Stimulated activated naive CD4-positive, alpha-beta T cell (primary cell): ENCODE results near the gene LIN7A.

Source experiments
- DNase-seq, 6 experiments: peaks; one replicate each; lab custom pipeline; 2025; lab: John Stamatoyannopoulos, UW

The LIN7A gene, protein sequence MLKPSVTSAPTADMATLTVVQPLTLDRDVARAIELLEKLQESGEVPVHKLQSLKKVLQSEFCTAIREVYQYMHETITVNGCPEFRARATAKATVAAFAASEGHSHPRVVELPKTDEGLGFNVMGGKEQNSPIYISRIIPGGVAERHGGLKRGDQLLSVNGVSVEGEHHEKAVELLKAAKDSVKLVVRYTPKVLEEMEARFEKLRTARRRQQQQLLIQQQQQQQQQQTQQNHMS

DNA sequence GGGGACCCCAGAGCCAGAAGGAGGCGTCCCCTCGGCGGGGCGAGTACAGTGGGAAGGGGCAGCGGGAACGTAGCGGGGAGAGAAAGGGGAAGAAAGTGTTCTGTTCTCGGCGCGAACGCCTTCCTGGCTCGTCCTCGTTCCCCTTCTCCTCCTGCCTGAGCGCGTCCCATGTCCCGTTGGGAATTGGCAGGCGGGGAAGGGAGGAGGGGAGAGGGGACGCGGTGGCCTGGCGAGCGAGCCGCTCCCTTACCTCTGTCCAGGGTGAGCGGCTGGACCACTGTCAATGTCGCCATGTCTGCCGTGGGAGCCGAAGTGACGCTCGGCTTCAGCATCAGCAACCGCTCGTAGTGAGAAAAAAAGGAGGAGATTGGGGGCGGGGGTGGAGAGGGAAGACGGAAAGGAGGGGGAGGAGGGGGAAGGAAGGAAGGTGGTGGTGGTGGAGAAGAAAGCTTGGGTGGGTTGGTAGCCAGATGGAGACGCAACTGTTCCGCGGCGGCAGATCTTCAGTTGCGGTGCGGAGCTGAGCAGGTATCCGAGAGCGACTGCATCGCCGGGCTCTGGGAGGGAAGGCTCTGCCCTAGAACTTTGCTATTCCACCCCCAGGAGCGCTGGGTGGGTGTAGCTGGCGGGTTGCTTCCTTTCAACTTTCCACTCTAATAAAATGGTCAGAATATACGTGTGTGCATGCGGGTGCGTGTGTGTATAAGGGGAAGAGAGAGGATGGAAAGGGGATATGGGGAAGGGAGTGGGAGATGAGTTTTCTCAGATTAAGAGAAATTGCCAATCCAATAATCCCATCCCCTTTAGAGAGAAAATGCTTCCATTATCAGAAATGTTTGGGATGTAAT, at the start of gene LIN7A:
TSS of gene LIN7A (minus strand) at position 544 of the 848 bp plus-strand sequence. CDS start at position 332, 212 bp downstream.
- DNase-seq = no peak

DNA sequence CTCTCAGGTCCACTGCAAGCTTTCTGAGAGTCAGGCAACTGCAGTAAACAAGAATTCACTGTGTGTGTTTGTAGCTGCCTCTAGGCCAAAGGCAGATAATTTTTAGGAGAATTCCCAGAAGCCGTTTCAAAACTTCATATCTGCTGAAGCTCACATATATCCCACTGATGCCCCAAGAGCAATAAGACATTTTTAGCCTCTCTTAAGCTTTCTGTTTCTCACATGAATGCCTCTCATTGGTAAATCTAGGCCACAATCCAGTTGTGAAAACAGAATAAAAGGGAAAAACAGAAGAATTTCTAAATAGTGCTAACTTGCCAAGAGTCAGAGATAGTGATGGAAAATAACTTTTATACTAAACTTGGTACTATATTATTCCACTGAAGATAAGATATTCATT, 48.5 kb upstream of the LIN7A start:
- no peak for DNase-seq

DNA sequence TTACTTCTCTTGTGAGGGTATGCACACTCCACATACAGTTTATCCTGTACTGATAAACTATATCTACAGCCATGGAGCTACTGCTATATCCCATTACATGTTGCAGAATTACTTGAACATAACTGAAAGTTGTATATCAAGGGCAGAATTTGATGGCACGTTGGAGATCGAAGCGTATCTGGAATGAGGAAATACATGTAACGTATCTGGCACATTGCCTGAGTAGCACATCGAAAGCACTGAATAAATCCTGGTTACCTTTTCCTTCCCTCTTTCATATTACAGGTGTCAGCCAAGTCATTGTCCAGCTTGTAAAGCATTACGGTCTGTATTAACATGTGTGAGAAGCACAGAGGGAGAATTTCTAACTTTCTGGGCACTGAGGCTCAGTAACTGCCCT, 42.1 kb upstream of the LIN7A start:
- DNase-seq = no peak

DNA sequence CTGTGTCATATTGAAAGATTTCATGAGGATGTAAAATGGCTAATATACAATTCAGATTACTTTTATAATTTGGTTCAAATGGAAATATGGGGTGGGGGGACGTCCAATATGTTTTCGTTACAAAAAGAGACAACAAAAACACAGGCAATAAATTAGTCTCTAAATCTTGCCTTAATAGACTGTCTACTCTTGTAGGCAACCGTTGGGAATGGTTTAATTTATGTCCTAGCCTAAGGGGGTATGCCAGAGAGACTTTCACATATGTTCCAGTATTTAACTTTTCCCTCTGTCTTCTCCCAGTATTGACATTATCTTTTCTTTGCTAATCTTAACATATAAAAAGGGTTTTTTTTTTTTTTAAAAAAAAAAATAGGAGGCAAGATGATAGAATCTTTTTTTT, 41.5 kb upstream of the LIN7A start:
- no peak for DNase-seq

DNA sequence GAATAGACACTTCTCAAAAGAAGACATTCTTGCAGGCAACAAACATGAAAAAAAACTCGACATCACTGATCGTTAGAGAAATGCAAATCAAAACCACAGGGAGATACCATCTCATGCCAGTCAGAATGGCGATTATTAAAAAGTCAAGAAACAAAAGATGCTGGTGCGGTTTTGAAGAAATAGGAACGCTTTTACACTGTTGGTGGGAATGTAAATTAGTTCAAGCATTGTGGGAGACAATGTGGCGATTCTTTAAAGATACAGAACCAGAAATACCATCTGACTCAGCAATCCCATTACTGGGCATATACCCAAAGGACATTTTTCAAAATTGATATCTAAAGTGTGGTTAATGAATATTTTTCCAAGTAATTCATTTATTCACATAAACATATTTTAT, 39.6 kb upstream of the LIN7A start:
- DNase-seq = no peak

DNA sequence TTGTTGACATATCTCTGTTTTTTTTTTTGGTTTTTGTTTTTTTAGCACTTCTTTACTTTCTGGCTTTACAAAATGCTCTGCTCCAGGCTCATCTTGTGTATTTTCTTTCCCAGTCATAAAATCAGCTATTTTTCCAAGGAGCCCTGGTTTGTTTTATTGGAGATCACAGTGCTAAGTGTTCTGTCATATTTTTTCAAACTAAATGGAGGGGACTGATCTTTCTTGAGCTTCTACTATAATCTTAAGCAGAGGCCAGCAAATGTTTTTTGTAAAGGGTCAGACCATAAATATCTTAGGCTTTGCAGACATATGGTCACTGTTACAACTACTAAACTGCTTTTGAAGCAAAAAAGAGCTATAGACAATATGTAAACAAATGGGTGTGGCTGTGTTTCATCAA, 30.6 kb upstream of the LIN7A start:
- DNase-seq = no peak

DNA sequence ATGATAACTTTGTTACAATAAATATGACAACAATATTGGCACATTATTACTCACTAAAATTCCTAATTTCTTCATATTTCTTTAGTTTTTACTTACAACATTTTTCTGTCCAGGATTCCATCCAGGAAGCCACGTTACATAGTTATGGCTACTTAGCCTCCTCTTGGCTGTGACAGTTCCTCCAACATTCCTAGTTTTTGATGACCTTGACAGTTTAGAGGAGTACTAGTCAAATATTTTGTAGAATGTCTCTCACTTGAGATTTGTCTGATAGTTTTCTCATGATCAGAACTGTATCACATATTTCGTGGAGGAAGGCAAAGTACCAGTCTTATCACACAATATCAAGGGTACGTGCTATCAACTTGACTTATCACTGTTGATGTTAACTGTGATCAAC, 29.8 kb upstream of the LIN7A start:
- no peak for DNase-seq

DNA sequence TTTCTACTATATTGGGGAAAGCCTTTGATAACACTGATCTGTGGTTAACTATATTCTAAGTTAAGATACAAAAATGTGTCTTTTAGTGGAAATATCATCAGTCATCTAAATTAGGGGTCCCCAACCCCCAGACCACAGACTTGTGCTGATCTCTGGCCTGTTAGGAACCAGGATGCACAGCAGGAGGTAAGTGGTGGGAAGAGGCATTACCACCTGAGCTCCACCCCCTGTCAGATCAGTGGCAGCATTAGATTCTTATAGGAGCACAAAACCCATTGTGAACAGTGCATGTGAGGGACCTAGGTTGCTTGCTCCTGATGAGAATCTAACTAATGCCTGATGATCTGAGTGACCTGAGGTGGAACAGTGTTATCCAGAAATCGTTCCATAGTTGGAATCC, 28.3 kb upstream of the LIN7A start:
- DNase-seq = no peak

DNA sequence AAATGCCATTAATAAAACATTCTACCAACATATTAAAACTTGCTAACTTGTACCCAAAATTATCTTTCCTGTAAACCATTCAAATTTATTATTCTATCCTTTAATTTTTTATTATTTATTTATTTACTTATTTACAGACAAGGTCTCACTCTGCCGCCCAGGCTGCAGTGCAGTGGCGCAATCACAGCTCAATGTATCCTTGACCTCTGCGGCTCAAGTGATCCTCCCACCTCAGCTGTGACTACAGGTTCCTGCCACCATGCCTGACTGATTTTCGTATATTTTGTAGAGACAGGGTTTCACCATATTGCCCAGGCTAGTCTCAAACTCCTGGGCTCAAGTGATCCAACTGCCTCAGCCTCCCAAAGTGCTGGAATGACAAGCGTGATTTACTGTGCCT, 20.4 kb upstream of the LIN7A start:
- no peak for DNase-seq

DNA sequence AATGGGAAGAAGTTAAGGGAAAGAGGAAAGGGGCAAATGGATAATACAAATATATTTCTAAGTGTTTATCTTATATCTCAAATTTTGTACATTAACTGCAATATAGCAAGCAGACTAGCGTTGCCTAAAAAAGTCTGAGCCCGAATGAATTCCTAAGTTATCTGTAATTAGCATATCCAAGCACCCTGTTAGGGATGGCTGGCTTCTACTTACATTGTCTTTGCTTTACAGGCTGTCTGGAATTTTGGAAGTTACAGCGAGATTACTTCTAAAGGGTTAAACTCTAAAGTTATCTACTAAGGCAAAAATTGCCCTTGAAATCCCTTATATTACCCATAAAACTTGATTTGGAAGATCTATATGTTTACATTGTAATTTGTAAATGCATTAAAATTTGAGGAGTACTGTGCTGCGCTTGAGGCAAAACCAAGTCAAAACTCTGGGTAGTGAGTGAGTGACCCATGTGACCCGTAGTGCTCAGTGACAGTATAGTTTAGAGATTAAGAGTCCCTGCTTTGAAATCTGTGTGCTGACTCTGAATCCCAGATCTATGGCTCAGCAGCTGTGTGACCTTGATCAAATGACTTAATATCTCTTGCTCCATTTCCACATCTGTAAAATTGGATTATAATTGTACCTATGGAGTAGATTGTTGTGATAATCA, 17.3 kb upstream of the LIN7A start:
- no peak for DNase-seq

DNA sequence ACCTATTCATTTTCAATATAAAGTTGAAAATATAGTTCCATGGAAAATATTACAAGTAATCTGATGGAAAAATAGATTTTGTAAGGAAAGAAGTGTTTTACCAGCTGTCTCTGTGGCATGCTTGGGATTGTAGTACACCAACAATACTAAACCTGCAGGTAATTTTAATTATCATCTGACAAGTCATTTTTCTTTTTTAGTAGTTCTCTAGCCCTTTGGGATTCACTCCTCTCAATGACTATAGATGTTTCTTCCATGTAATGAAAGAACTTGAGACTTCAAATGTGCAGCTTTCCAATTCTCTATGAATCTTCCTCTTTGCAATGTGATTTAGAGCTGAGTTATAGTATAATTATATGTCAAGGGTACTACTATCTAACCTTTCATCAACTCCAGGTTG, 14.7 kb upstream of the LIN7A start:
- no peak for DNase-seq

DNA sequence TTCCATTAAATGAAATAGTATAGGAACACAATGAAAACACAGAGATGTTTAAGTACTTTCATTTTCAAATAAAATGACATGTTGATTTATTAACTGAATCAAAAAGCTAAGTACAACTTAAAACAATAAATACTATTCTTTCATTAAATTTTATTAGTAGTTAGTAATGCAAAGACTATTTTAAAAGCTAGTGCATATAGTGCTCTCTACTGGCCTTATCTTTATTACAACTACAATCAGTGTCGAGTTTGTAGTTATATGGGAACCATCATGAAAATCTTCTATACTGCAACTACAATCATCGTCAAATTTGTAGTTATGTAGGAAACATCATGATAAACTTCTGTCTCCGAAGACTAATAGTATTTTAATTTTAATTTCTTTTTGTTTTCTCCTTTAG, 8.9 kb upstream of the LIN7A start:
- no peak for DNase-seq

DNA sequence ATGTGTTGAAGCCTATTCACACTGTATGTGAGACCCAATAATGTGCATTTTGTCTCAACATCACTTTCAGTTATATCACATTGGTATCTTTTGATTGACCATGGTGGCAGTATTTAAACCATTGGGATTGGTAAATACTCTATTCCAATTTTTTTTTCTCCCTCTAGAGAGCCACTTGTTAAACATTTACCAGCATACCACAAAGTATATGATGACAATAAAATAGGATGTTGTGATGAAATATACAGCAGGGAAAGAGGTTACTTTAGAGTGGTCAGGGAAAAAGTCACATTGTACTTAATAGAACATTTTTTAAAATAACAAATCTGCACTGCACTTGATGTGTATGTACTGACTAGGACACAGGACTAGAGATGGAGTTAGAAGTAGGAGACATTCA, 5.6 kb upstream of the LIN7A start:
- DNase-seq = no peak

DNA sequence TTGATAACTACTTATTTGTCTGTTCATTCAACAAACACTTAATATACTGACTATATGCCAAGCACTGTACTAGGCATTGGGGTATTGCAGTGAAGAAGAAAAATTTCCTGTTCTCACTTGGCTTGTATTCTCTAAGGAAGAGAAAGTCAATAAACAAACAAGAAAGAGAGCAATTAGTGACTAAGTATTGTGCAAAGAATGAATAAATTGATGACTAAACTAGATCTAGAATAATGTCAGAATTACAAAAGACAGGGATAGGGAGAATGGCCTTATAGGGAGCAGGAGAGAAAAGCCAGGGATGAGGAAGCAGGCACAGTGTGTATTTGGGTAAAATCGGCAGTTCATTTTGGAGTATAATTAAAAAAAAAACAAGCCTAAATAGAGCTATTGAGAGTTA, 4.2 kb upstream of the LIN7A start:
- no peak for DNase-seq

DNA sequence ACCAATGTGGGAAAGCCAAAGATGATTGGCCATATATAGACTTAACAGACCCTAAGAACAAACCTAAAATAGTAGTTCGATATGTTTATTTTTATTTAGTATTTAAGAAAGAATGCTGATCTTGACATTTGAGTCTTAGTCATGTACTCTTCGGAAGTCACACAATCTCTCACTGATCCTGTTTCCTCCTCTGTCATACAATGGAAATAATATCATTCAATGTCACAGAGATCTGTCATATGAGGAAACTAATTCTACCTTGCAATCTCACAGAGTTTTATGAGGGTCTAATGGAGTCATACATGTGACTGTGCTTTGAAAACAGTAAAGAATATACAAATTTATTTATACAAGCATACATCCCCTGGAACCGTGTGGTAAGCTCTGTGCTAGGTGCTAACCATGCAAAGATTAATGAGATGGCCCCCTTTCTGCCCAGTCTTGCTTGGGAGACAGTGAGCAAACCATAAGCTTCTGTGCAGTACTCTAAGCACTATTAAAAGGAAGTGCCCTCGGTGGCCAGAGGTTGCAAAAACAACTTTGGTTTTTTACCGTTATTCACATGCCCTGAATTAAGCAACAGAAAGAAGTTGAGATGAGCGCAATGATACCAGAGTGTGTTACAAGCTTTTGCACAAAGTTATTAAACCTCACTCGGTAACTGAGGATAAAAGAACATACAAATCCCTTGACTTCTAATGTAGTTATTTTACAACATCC, 1.7 kb upstream of the LIN7A start:
- no peak for DNase-seq

DNA sequence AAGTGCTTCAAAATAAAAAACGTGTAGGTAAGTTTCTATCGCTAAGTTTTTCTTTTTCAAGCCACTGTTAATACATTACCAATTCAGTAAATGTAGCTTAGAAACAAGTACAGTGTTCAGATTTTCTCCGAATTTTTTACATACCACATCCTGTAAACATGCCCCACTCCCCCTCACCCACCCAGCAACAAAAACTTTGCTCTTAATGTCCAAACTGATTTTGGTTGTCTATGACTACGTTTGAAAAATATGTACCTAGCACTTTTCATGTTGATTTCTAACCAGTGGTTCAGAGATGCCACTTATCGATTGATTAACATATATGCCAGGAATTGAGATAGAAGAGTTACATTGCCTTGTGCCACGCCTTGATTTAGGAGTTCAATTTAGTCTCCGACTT, 663 bp upstream of the LIN7A start:
- no peak for DNase-seq

DNA sequence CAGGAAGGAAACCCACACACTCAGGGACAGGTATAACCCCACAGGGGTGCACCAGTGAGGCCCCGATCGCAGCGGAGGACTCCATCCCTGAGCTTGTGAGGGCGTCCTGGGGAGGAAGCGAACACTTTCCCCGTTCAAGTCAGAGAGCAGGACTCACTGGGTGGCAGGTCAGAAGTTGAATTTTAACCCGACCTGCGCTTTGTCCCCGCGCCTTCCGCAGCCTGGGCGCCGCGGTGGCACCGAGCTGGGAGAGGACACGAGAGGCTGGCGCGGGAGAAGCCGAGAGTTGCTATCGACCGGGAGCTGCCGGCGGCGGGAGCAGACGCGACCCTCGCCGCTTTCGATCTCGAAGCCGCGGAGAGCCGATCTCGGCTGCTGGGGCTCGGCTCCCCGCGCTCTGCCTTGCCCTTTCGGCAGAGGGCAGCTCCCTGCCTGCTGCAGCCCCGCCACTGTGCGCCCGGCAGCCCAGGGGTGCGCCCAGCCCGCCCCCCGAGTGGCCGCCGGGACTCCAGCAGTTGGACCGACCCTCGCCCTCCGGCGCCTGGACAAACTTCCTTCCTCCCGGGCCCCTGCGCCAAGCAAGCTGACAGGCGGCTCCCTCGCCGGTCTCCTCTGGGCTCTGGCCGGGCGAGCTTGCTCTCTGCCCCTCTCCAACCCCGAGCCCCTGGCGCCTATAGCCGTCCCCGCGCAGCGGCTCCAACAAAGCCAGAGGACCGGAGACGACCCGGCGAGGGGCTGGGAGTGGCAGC, 918 bp downstream of the LIN7A start:
- no peak for DNase-seq

DNA sequence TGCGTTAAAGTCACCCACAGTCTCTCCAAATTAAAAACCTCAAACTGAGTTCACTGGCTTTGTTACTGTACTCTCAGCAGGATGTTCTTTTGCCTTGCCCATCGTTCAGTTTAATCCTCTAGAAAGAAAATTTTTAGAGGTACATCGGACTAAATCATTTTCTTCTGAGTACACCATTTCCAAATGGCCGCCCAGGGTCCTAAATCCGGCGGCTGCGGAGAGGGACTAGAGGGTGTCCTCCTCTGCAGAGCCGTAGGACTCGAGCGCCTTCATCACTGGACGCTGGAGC, 1.4 kb downstream of the LIN7A start:
- DNase-seq = no peak

DNA sequence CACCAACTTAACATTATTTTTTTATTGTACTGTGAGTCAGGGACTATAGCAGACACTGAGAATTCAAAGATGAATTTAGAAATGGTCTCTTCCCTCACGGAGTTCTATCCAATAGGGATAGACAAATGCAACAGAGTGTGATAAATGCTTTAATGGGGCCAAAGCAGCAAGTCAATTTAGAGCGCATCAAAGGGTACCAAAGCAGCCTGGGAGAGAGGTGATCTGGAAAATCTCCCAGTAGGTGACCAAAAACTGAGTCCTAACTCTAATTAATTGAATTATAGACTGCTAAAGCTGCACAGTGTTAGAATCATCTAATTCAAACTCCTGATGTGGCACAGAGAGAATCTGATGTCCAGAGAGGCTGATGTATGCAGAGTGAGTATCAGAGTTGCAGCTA, 2.6 kb downstream of the LIN7A start:
- DNase-seq = no peak

DNA sequence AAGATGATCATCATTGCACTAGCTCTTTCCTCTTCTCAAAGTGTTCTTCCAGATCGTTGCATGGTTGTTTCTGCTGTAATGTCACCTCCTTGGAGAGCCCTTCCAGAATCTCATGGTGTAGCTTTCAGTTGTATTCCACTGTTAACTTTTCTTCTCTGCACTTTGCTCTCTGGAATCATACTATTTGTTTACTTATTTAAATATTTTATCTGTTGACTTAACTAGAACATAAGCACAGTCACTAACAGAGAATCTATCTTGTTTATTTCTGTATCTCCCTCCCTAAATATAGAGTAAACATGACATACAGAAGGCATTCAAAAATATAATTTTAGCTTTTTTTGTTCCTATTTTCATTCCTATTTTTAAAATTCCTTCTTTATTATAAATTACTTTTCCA, 11.8 kb downstream of the LIN7A start:
- no peak for DNase-seq

DNA sequence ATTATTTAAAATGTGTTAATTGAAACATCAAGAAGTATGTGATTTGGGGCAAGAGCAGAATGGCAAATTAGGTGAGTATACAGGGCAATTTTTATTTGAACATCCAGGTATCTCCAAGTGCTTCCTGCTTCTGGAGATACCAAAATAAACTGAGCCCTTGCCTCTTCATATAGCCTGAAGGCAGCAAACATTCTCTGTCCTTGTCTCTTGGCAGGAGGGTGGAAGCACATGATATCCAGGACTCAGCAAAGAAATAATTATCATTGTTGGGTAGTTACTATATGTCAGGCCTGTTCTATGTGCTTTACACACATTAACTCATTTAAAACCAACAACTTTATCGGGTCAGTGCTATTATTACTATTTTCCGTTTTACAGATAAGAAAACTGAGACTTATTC, 12.5 kb downstream of the LIN7A start:
- DNase-seq = no peak

DNA sequence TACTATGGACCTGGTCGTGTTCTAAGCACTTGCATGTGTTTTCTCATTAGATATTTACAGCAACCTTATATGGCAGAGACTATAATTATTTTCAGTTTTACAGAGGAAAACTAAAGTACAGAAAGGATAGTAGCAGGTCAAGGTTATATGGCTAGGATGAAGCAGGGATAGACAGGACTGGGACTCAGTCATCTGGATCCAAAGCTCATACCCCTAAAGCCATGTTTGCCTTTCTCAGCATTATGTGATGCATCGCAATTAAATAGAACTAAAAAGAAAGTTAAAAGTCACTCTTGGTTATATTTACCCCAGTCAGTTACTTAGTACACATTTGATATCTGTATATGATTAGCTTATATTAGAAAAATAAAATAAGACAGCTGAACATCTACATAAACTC, 13.3 kb downstream of the LIN7A start:
- DNase-seq = no peak
